Upper lobe of right lung (tissue), 1 donor: ENCODE results near the gene PLN. TPM values are rescaled to one million over a fixed set of nuclear protein-coding genes. Genes with fewer than 3 reads are reported as not detected.

Experiments used
- ATAC-seq: fragments of 200-7000 bp; cut with Tn5 transposase; one replicate; pipeline ENCODE4 v1.9.1; 2020; ENCODE audit warnings: mild to moderate bottlenecking, moderate library complexity
- DNase-seq: peaks from one replicate; pipeline ENCODE4 v3.0.0-alpha.2; 2020
- H3K27ac ChIP-seq: fragments of 200-600 bp; one replicate; pipeline ENCODE4 v1.8.0; 2022
- H3K27me3 ChIP-seq: fragments of 200-600 bp; one replicate; pipeline ENCODE4 v1.8.0; 2022; ENCODE audit warnings: mild to moderate bottlenecking
- H3K36me3 ChIP-seq: fragments of 200-600 bp; one replicate; pipeline ENCODE4 v1.8.0; 2022
- H3K4me1 ChIP-seq: fragments of 200-600 bp; one replicate; pipeline ENCODE4 v1.8.0; 2022
- H3K4me3 ChIP-seq: fragments of 200-600 bp; one replicate; pipeline ENCODE4 v1.8.0; 2022; ENCODE audit warnings: mild to moderate bottlenecking
- H3K9me3 ChIP-seq: fragments of 200-600 bp; one replicate; pipeline ENCODE4 v1.8.0; 2022
- CTCF ChIP-seq: fragments of 200-600 bp; IDR thresholded peaks from one replicate; pipeline ENCODE4 v1.8.0; 2022; ENCODE audit warnings: antibody characterized with exemption
- intact Hi-C: fragments of 100-400 bp; cut with DNase I; formaldehyde crosslinking; loops from one replicate; pipeline ENCODE4 v1.11.0; 2022
- total RNA-seq: library from RNA; stranded (reverse); fragmentation: NEBNext Ultra II Directional; extraction: Animal tissue kit (Norgen Biotek cat#: 25700); gene quantifications from one replicate; pipeline ENCODE4 v1.2.1, GENCODE V29; 2021
- donor health status: DM: no; HTN: yes; CAD: no; lungs with severe emphysema.

PLN gene
- total RNA-seq, 1 donor from 2014 or later: 5.8 TPM

DNA sequence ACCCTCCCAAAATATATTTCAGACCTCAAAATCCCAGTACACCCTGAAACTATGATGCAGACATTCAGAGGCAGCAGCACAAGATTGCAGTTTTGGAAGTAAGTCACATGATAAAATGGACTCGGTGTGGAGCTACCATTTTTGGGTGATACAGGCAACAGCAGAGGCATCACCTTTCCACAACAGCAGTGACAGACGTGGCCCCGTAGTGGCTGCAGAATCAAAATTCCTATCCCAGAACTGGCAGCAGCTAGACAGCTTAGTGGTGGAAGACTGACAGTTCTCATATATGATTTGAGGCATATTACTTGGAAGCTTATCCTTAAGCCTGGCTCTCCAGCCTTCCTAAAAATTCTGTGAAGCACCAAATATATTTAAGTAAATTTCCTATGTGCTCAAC lies 19.9 kb downstream of the PLN start:
- DNase-seq: no peak
- Histone ChIP-seq H3K36me3 (no peaks in the 10 kb centered on the region), H3K27me3 (no peaks in the 10 kb centered on the region), H3K27ac (no peak overlapping the region), H3K9me3 (no peaks in the 10 kb centered on the region), H3K4me3 (no peak overlapping the region), H3K4me1 (no peaks in the 10 kb centered on the region)
- intact Hi-C loops: no loop called here
- ATAC-seq: no peak
- no peak for TF ChIP-seq CTCF

DNA sequence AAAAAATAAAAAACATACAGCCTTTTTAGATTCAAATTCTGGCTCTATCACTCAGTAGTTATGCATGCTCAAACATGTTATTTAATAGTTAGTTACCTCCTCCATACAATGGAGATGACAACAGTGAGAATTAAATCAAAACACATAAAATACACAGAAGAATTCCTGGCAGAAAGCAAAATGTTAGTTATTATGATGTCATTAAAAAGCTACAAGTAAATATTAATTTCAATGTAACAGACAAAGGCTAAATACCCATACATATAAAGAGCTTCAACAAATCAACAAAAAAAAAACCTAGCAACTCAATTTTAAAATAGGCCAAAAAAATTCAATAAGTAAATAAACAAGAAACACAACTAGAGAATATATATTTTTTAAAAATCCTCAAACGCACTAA lies 21.4 kb downstream of the PLN start:
- H3K4me3 ChIP-seq: no peak overlapping the region
- H3K27ac ChIP-seq: no peak overlapping the region
- intact Hi-C loops: no loop called here
- H3K4me1 ChIP-seq: no peaks in the 10 kb centered on the region
- H3K36me3 ChIP-seq: no peaks in the 10 kb centered on the region
- H3K27me3 ChIP-seq: no peaks in the 10 kb centered on the region
- DNase-seq (no peak), ATAC-seq (no peak)
- TF ChIP-seq CTCF: no peak
- H3K9me3 ChIP-seq: peaks cover 8% of the 10 kb centered on the region

DNA sequence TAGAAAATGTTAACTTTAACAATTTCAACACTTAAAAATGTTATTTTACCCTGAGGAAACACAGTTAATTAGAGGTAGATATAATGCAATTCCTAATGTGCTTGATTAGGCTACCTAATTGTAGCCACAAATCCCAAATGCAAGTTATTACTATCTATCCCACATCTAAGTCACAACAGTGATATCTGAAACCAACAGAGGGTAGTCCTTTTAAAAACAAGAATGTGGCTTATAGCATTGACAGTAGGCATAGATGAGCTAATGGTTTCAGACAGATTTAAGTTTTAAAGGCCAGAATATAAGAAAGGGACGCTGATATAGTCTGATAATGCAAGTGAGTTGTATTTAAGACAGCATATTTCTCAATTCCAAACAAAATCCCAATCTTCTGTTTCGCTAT lies 23.0 kb downstream of the PLN start:
- Histone ChIP-seq H3K27me3 (no peaks in the 10 kb centered on the region), H3K4me3 (no peak overlapping the region), H3K9me3 (peaks cover 16% of the 10 kb centered on the region), H3K36me3 (no peaks in the 10 kb centered on the region), H3K4me1 (no peaks in the 10 kb centered on the region), H3K27ac (no peak overlapping the region)
- intact Hi-C loops: no loop called here
- no peak for TF ChIP-seq CTCF
- ATAC-seq: no peak
- no peak for DNase-seq

DNA sequence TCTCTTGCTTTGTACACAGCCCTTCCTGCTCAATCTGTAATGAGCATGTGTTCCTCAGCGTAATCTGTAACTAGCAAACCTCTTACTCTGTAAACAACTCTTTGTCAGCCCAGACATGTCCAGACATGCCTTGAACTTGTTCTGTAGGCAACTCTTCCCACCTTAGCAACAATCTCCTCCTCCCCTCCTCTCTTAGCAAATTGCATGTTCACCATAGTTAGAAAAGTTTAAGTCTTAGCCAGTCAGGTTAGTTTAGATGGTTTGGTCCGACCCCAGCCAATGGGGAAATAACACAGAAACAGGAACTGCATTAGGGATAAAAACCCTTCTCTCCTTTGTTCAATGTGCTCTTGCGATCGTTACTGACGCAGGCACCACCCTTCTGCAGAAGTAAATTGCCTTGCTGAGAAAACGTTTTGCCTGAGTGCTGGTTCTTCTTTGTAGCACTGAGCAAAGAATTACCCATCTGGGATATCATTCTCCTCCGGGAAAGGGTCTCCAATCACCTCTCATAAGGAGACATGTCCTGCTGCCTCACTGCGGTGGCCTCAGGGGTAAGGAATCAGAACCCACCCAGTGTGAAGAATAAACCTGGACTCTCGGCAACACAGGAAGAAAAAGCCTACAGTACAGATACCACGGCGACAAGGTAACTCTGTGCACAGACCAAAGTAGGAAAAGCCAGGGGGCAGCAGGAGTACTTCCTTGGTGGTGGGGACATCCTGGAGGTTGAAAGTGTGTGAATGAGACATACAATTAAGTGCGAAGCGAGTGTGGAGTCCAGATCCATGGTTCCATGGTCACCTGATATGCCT lies 26.2 kb downstream of the PLN start:
- H3K36me3 ChIP-seq: no peaks in the 10 kb centered on the region
- peaks cover 25% of the 10 kb centered on the region for H3K9me3 ChIP-seq
- ATAC-seq (no peak), DNase-seq (no peak)
- no peaks in the 10 kb centered on the region for H3K4me1 ChIP-seq
- intact Hi-C loops: no loop called here
- H3K4me3 ChIP-seq: no peak overlapping the region
- H3K27me3 ChIP-seq: no peaks in the 10 kb centered on the region
- H3K27ac ChIP-seq: no peak overlapping the region
- no peak for TF ChIP-seq CTCF

GRCh38 chr6:118577972-118578371 lies 29.9 kb downstream of the PLN start:
- intact Hi-C loops: no loop called here
- Histone ChIP-seq H3K27ac (no peak overlapping the region), H3K4me1 (no peaks in the 10 kb centered on the region), H3K36me3 (no peaks in the 10 kb centered on the region), H3K4me3 (no peak overlapping the region), H3K27me3 (no peaks in the 10 kb centered on the region), H3K9me3 (peaks cover 25% of the 10 kb centered on the region)
- no peak for TF ChIP-seq CTCF
- ATAC-seq (no peak), DNase-seq (no peak)
